Breast epithelium (tissue), 3 donors: Measurements from ENCODE around the gene PMM2.

Source experiments
- CTCF ChIP-seq, 3 donors: fragments of 450-650 bp; IDR thresholded peaks; one replicate each; pipeline ENCODE4 v1.5.1; 2016 to 2017; ENCODE audit warnings: antibody characterized with exemption in 3 of 3, mild to moderate bottlenecking in 3 of 3, moderate library complexity in 3 of 3
- POLR2A ChIP-seq: fragments of 450-650 bp; IDR thresholded peaks from one replicate; pipeline ENCODE4 v1.6.1; 2016; ENCODE audit warnings: antibody characterized with exemption, mild to moderate bottlenecking, moderate library complexity
- POLR2AphosphoS5 ChIP-seq, 3 donors: sonication (generic); formaldehyde crosslinking; IDR thresholded peaks; one replicate each; pipeline ENCODE4 v1.6.1; 2017; ENCODE audit warnings: antibody characterized with exemption in 3 of 3

- no peak for TF ChIP-seq CTCF (IDR thresholded peaks at IDR 0.05)
- TF ChIP-seq POLR2A = no peak
- no peak for TF ChIP-seq POLR2AphosphoS5 (IDR thresholded peaks at IDR 0.05)
These were observed 95.8 kb downstream of the PMM2 start for GRCh38 chr16:8893426-8893825.
